Liver (tissue), 9 donors: ENCODE data around the gene CRY1. TPM values are rescaled to one million over a fixed set of nuclear protein-coding genes. Genes with fewer than 3 reads are reported as not detected.

Experiments used
- DNase-seq: peaks from one replicate; pipeline ENCODE4 v3.0.0-alpha.2; 2017; ENCODE audit warnings: low spot score
- H3K27ac ChIP-seq, 2 donors: one replicate each; pipeline ENCODE4 v1.7.0; 2013; ENCODE audit warnings: inconsistent platforms in 2 of 2, low read length in 2 of 2, control low read depth in 1 of 2, low read depth in 1 of 2, mild to moderate bottlenecking in 1 of 2
- H3K27me3 ChIP-seq, 4 donors: one replicate each; pipeline versions ENCODE4 v1.6.1 to v1.7.0; 2013; ENCODE audit warnings: low read length in 3 of 4, inconsistent platforms in 1 of 4, mild to moderate bottlenecking in 1 of 4, moderate library complexity in 1 of 4; ENCODE audit not compliant: control insufficient read depth in 4 of 4, insufficient read depth in 4 of 4
- H3K36me3 ChIP-seq, 4 donors: one replicate each; pipeline versions ENCODE4 v1.6.1 to v1.7.0; 2013; ENCODE audit warnings: low read length in 3 of 4, mild to moderate bottlenecking in 3 of 4, low read depth in 1 of 4, moderate library complexity in 1 of 4; ENCODE audit not compliant: control insufficient read depth in 4 of 4, insufficient read depth in 3 of 4
- H3K4me1 ChIP-seq, 4 donors: one replicate each; pipeline versions ENCODE4 v1.6.1 to v1.7.0; 2013; ENCODE audit warnings: low read length in 3 of 4, mild to moderate bottlenecking in 3 of 4, moderate library complexity in 1 of 4; ENCODE audit not compliant: control insufficient read depth in 4 of 4, insufficient read depth in 4 of 4
- H3K4me3 ChIP-seq, 3 donors: one replicate each; pipeline versions ENCODE4 v1.6.1 to v1.7.0; 2013; ENCODE audit warnings: low read length in 3 of 3, control low read depth in 1 of 3, low read depth in 1 of 3, mild to moderate bottlenecking in 1 of 3
- H3K9ac ChIP-seq, 2 donors: one replicate each; pipeline ENCODE4 v1.7.0; 2013; ENCODE audit warnings: low read length in 2 of 2, mild to moderate bottlenecking in 2 of 2, moderate library complexity in 2 of 2, control low read depth in 1 of 2, low read depth in 1 of 2
- H3K9me3 ChIP-seq, 4 donors: one replicate each; pipeline versions ENCODE4 v1.6.1 to v1.7.0; 2013; ENCODE audit warnings: low read length in 3 of 4; ENCODE audit not compliant: control insufficient read depth in 4 of 4
- EGR1 ChIP-seq, 2 donors: IDR thresholded peaks; 2 replicates each; pipeline ENCODE4 v1.6.1; 2016 to 2018; ENCODE audit warnings: antibody characterized with exemption in 2 of 2, low read depth in 2 of 2
- FOXA1 ChIP-seq: IDR thresholded peaks from 2 replicates; pipeline ENCODE4 v1.6.1; 2016; ENCODE audit warnings: antibody characterized with exemption
- FOXA2 ChIP-seq: IDR thresholded peaks from 2 replicates; pipeline ENCODE4 v1.6.1; 2016; ENCODE audit warnings: antibody characterized with exemption
- HNF4A ChIP-seq, 2 donors: conservative IDR thresholded peaks; 2 replicates each; pipeline ENCODE4 v1.6.1; 2016; ENCODE audit warnings: antibody characterized with exemption in 2 of 2, mild to moderate bottlenecking in 2 of 2
- HNF4G ChIP-seq: IDR thresholded peaks from 2 replicates; pipeline ENCODE4 v1.6.1; 2016; ENCODE audit warnings: antibody characterized with exemption
- JUND ChIP-seq, 2 donors: IDR thresholded peaks; 2 replicates each; pipeline ENCODE4 v1.6.1; 2016; ENCODE audit warnings: antibody characterized with exemption in 2 of 2
- NR2F2 ChIP-seq: IDR thresholded peaks from 2 replicates; pipeline ENCODE4 v1.6.1; 2016; ENCODE audit warnings: antibody characterized with exemption
- REST ChIP-seq: IDR thresholded peaks from 2 replicates; pipeline ENCODE4 v1.6.1; 2016; ENCODE audit warnings: antibody characterized with exemption, mild to moderate bottlenecking
- RXRA ChIP-seq, 2 donors: IDR thresholded peaks; 2 replicates each; pipeline ENCODE4 v1.6.1; 2017 to 2018; ENCODE audit warnings: antibody characterized with exemption in 2 of 2, mild to moderate bottlenecking in 1 of 2
- SP1 ChIP-seq: IDR thresholded peaks from 2 replicates; pipeline ENCODE4 v1.6.1; 2018; ENCODE audit warnings: antibody characterized with exemption, mild to moderate bottlenecking
- TAF1 ChIP-seq: conservative IDR thresholded peaks from 2 replicates; pipeline ENCODE4 v1.6.1; 2016; ENCODE audit warnings: antibody characterized with exemption, mild to moderate bottlenecking
- YY1 ChIP-seq: IDR thresholded peaks from 2 replicates; pipeline ENCODE4 v1.6.1; 2016; ENCODE audit warnings: antibody characterized with exemption, mild to moderate bottlenecking
- WGBS: extraction: QIAGEN DNeasy Blood & Tissue Kit; methylation state at CpG from one replicate; pipeline ENCODE4 v1.1.7; 2013; 5-methylcytosine and 5-hydroxymethylcytosine counted together
- polyA plus RNA-seq, 2 donors: library from polyadenylated mRNA; stranded (reverse) in 1 of 2; unstranded in 1 of 2; fragments of 200-250 nt in 1 of 2; fragments of >200 nt in 1 of 2; fragmentation: Nextera tagmentation in 1 of 2; extraction: Ambion mirVana in 1 of 2; gene quantifications; one replicate each; pipeline versions ENCODE4 v1.2.1 to v1.2.3, GENCODE V29; 2013 to 2015
- total RNA-seq, 2 donors: library from RNA; depleted of rRNA; stranded (reverse); fragments of >200 nt; gene quantifications; one replicate each; pipeline ENCODE4 v1.2.3, GENCODE V29; 2014
- TF ChIP-seq, protein P1 (sequence below): IDR thresholded peaks from 2 replicates; pipeline ENCODE4 v1.6.1; 2016; ENCODE audit warnings: antibody characterized with exemption
- TF ChIP-seq, protein P2 (sequence below): IDR thresholded peaks from 2 replicates; pipeline ENCODE4 v1.6.1; 2016; ENCODE audit warnings: antibody characterized with exemption
- donor health status: healthy.
- donor health status: healthy.
- donor health status: healthy.
- donor health status: healthy.
- donor health status: healthy.

The CRY1 gene
- total and polyA plus RNA-seq, 4 donors = 5.7 to 16.6 (median 10.1) TPM

GRCh38 chr12:107130830-107131611 is 37.7 kb upstream of the CRY1 start (continued):
- TF ChIP-seq REST = no peak
- no peak for TF ChIP-seq HNF4A (conservative IDR thresholded peaks at IDR 0.05)
- TF ChIP-seq SP1 = no peak
- TF ChIP-seq YY1 = no peak
- TF ChIP-seq, protein P1, sequence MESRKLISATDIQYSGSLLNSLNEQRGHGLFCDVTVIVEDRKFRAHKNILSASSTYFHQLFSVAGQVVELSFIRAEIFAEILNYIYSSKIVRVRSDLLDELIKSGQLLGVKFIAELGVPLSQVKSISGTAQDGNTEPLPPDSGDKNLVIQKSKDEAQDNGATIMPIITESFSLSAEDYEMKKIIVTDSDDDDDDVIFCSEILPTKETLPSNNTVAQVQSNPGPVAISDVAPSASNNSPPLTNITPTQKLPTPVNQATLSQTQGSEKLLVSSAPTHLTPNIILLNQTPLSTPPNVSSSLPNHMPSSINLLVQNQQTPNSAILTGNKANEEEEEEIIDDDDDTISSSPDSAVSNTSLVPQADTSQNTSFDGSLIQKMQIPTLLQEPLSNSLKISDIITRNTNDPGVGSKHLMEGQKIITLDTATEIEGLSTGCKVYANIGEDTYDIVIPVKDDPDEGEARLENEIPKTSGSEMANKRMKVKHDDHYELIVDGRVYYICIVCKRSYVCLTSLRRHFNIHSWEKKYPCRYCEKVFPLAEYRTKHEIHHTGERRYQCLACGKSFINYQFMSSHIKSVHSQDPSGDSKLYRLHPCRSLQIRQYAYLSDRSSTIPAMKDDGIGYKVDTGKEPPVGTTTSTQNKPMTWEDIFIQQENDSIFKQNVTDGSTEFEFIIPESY = no peak
- no peak for TF ChIP-seq FOXA2

DNA sequence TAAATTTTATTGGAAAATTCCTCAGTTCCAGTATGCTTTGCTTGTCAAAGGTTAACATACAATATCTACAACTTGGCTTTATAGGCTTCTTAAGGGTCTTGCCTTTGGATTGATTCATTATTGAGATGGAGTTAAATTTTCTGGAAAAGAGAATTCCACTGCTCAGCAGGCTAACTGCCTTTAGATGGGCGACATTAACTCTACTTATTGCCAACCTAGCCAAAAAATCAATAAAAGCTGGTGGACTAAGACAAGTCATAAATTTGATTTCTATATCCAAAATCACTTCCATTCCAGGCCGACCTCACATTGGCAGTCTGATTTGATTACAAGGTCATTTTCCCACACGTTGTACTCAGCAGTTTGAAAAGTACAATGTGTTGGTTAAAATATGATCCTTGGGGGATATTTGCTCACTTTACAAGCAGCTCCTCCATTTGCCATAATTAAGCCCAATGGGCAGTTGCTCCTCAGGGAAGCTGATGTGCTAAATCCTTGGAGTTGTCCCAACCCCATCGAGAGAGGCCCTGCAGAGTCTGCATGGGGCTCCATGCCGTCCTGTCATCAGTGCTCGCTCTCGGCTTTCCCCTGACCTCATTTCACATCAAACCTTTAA is 36.1 kb upstream of the CRY1 start:
- no peak overlapping the region for H3K4me3 ChIP-seq
- no peaks in the 10 kb centered on the region for H3K9me3 ChIP-seq
- no peaks in the 10 kb centered on the region for H3K27me3 ChIP-seq
- no peak overlapping the region for H3K27ac ChIP-seq
- no peak overlapping the region for H3K9ac ChIP-seq
- H3K36me3 ChIP-seq = no peaks in the 10 kb centered on the region
- no peak for DNase-seq
- TF ChIP-seq, protein P2, sequence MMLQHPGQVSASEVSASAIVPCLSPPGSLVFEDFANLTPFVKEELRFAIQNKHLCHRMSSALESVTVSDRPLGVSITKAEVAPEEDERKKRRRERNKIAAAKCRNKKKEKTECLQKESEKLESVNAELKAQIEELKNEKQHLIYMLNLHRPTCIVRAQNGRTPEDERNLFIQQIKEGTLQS = no peak
- TF ChIP-seq SP1 (no peak), EGR1 (IDR thresholded peaks at IDR 0.05; ENCODE audit: low read depth in 2 of 2) (no peak), REST (no peak), NR2F2 (no peak), TAF1 (no peak), JUND (IDR thresholded peaks at IDR 0.05) (no peak), RXRA (IDR thresholded peaks at IDR 0.05) (no peak), YY1 (no peak), HNF4A (conservative IDR thresholded peaks at IDR 0.05) (no peak), HNF4G (no peak), FOXA1 (no peak)
- WGBS = 81% methylated on average over 7 of the region's 7 CpGs
- no peaks in the 10 kb centered on the region for H3K4me1 ChIP-seq
